GM19043 (cell line): Measurements from ENCODE around the gene LAMA1.

Source experiments
- ATAC-seq: cut with Tn5 transposase; IDR thresholded peaks from one replicate; pipeline ENCODE4 v1.9.1; 2021; ENCODE audit warnings: low read depth; ENCODE audit not compliant: unreplicated experiment

LAMA1 gene

DNA sequence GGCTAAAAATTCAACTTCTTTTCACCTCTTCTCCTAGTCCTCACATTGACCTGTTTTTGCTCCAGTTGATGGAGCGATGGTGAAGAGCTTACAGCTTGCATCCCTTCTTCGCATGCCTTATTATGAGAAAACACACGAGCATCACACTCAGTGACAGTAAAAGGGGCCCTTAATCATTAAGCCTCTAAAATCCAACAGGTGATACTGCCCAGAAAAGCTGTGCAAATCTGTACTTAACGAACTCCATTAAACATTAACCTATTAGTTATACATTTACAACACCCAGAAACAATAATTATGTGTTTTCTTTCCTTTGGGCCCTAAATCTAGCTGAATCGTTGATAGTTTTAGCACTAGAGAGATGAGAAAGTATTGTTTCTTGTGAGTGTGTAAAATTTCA is 54.8 kb downstream of the LAMA1 start:
- no peak for ATAC-seq

DNA sequence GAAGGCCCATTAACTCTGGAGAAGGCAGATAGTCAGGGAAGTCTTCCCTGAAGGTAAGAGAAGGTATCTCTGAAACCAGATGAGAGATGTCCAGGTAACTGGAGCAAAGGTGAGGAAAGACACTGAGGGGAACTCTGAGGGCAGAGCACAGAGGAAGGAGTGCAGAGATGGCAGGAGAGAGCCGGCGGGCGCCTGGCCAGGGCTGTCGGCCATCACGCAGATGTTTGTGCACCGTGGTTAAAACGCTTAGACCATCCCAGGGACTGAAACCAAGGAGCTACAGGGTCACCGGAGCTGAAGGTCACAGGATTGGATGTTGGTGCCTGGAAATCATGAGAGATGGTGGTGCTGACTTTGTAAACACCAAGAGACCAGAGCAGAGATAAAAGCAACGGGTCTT is 55.4 kb downstream of the LAMA1 start:
- ATAC-seq, result no peak

DNA sequence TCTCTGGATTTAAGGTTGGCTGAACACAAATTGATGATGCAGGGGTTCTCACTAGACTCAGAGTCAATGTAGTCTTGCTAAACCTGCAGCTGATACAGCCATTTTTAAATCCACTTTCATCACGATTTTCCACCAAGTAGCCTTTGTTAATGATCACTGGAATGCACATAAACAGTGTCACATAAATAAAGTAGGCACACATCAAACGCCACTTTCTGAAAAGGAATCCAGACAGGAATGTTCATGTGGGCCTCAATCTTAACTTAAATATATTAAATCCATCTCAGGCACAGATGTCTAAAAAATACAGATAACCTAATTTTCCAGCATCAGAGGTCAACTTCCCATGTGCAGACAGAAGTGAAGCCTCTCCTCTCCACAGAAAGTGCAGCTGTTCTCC is 58.3 kb downstream of the LAMA1 start:
- ATAC-seq, result no peak

DNA sequence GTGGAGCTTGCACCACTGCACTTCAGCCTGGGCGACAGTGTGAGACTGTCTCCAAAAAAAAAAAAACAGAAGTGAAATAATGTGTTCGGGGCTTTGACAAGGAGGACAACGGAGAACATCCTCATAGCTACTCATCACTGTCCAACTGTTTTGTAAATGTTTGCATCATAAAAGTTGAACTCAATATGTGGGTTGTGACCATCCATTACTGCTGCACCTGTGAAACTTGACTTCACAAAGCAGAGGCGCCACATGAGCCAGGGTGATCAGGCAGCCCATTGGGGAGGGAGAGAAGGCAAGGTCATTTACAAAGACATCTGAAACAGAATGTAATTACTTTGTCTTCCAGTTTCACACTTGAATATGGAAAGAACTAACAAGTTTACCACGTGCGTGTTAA is 61.6 kb downstream of the LAMA1 start:
- no peak for ATAC-seq

DNA sequence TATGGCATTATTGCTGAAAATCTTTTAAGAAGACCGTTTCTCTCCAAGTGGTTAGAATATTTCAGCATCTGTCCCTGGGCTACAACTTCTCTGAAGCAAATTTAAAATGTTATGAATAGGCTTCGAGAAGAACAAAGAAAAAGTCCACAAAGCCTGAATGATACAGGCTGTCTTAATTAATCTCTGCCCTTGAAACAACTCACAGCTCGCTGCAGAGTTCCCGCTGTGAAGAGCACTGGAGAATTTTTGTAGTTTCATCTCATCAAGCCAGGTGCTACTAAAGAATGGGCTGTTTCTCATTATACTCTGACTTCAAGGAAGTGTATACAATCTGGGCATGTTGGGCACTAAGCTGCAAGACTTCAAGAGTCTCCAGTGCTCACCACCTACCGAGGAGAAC is 67.6 kb downstream of the LAMA1 start:
- ATAC-seq, result no peak

DNA sequence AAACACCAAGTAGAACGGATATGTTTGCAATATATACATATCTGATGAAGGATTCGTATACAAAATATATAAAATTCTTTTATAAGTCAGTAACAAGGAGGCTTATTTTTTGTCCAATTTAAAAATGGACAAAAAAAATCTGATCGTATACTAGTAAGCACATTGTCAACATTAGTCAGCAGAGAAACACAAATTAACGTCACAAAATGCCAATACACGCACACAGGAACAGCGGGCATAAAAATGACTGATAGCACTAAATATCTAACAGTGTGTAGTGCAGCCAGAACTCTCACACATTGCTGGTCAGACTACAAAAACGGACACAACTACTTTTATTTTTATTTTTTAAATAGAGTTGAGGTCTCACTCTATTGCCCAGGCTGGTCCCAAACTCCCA is 69.5 kb downstream of the LAMA1 start:
- no peak for ATAC-seq

DNA sequence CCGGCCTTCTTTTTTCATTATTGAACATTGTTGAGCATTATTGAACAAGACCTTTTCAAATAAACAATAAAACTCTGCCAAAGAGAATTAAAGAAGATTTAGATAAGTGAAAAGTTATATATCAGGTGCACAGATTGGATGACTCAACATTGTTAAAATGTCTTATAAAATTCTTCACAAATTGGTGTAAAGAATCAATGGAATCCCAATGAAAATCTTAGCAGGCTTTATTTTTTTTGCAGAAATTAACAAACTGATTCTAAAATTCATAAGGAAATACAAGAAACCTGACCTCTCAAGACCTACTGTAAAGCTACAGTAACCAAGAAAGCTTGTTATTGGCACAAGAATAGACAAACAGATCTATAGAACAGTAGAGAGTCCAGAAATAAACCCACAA is 70.3 kb downstream of the LAMA1 start:
- ATAC-seq, result no peak

DNA sequence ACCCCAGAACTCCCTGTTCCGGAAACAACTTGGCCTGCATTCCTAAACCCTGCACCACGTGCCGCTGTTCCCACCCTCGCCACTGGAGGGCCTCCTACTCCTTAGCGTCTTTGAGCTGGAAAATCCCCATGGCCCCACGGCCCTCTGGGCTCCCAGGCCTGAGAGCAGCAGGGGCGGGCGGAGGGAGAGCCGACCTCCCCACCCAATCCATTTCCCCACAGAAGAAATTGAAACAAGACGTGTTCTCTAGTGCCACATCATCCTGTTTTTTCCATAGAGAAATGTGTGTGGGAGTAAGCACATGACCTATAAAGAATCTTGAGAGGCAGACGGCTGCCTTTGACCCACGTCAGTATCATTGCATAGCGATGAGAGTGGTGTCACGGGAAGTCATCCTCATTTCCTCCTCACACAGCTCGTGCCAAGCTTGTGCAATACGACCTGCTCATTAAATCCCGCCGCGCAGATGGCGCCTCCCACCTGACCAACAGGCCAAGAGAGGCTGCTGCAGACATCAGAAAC is 79.2 kb downstream of the LAMA1 start:
- ATAC-seq, result no peak

DNA sequence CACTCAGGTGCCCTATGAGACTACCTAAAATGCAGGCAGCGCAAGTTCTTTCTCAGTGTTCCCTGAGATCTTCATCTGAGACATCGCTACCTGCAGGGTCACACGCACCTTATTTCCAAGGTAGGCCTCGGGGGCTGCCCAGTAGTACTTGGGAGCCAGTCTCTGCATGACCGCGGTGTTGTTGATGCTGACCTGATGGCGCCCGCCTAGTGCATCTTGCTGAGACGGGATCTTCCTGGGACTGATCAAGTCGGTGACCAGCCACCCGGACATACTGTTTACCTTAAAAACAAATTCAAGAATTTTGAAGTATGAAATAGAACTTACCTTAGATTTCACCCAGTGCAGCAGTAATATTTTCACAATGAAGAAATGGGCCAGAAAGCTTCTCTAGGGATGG is 80.1 kb downstream of the LAMA1 start:
- no peak for ATAC-seq

DNA sequence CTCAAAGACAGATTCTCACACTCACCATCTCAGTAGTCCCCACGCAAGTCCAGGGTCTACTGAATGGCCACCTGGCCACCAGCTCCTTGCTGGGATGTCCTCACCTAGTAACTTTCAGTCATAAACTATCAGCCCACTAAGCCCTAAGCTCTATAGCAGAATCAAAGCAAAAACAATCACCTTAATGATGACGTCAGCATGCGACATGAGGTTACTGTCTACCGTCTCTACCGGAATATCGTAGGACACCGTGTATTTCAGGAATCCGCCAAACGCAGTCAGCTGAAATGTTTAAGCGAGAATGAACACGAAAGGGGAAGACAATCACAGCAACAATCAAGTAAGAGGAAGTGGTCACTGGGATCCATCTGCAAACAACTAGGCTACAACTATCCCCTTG is 81.8 kb downstream of the LAMA1 start:
- no peak for ATAC-seq

DNA sequence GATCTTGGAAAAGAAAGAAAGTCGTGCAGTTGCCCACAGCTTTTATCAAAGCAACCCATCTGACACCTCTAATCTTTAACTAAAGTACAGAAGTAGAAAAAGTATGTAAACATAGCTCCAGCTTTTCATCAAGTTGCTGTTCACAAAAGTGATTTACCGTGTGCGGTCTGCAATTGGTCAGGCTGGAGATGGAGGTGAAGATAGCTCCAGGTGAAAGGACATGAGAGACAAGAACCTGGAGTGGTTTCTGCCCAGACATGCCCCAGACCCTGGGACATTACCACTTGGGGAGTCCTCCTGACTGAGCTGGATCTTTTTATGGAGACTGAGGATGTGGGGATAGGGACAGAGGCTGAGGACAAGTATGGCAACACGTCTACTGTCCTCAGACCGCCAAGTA is 82.7 kb downstream of the LAMA1 start:
- no peak for ATAC-seq

DNA sequence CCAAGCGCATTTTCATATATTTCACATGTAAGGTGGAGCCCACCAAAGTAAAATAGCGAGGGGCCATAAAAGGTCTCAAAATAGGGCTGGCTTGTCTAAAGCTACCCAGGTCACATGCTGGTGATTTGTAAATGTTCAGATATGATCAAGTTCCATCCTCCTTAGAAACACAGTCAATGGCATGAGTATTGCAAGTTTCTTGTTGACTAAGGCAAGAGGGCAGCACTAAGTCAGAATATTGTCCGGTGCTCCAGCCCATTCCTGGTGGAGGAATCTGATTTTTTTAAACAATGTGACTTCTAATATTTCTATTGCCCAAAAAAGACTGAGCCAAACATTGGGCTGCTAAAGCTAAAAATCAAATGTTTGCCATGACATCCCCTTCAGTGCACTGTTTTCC is 85.1 kb downstream of the LAMA1 start:
- ATAC-seq, result no peak

DNA sequence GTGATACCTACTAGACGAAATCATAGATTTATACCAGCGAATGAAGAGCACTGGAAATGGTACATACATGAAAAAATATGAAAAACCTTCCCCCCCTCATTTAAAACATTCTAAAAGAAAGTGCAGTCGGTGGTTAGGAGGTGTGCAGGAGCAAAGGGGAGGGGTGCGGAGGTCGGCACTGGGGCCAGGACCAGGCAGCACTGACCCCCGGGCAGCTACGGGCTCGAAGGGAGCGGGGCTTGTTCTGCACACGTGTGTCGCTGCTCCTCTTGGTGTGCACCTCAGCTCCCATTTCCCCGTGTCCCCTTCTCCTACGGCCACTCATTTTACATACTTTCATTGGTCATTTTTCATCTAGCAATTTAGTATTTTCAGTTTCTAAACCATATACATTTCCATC is 89.0 kb downstream of the LAMA1 start:
- ATAC-seq, result no peak

DNA sequence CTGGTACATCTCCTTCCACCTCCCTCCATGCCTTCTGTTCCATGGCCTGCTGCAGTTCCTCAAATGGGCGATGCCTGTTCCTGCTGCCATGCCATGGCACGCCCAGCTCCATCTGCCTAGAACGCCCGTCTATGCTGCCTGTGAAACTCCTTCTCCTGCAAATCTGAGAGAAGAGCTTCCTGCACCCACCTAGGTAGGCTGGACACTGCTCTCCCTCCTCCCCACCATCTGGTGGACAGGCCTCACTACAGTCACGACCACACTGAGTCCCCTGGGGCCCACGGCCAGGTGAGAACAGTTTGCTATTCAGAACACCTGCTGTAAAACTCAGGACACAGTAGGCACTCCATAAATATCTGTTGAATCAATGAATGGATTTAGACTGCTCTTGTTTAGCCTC is 92.4 kb downstream of the LAMA1 start:
- ATAC-seq, result no peak

DNA sequence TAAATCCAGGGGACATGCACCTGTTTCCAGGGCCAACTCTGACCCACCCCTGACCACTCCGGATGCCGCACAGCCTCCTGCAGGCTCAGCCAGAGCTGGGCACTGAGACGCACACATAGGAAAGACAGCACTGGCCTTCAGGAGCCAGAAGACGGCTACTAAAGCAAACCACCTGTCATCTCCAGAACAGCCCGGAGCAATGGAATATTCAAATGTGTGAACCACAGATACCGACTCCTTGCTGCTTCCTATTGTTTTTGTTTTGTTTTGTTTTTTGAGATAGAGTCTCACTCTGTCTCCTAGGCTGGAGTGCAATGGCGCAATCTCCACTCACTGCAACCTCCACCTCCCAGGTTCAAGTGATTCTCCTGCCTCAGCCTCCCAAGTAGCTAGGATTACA is 94.0 kb downstream of the LAMA1 start:
- ATAC-seq, result no peak

DNA sequence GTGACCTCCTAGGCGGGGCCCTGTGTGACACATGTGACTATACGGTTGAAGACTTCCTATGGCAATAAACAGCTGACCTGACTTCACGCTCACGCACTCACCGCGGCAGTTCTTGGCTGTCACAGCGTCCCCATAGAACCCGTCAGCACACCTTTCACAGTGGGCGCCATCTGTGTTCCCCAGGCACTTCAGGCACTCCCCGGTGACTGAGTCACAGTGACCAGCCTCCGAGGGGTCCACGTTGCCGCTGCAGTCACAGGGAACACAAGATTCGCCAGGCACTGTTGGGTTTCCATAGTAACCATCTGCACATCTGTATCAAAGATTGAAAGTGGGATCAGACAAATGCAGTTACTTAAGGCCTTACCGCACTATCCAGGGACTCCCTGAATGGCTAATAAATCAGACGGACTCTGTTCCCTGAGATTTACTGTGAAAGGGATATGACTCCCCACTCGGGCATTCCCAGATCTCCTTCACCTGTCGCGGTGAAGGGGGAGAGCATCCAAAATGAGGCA is 94.5 kb downstream of the LAMA1 start:
- no peak for ATAC-seq

DNA sequence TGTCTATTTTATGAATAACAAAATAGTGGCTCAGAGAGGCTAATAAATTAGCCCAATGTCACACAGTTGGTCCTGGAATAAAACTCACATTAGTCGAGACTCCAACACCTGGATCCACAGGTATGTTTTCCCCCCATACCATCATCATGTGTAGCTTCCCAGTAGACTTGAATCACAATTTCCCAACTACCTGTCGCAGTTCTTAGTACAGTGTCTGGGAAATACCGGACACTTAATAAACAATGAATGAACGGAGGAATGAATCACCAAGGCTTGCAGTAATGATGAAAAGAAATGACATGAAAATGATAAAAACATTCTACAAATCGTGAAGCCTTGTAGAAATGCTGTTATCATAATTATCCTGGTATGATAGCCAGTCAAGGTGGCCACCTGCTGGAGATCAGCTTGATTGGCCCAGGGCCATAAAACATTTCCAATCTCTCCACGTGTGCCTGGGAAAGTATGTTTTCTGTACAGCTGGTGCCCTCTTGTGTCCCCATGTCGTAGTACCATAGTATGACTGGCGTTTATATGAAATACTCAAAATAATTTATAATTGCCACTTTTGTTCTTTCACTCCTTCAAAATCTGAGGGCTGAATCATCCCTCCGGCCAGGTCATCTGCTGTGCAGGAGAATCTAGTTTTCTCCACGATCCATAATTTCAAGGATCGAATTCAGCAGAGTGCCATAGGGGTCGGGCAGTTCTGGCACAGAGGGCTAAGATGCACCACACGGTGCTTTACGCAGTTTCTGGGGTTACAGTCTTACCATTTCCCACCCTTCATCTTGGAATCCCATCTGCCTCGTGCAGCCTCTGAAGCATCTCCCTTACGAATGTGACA is 95.4 kb downstream of the LAMA1 start:
- no peak for ATAC-seq

DNA sequence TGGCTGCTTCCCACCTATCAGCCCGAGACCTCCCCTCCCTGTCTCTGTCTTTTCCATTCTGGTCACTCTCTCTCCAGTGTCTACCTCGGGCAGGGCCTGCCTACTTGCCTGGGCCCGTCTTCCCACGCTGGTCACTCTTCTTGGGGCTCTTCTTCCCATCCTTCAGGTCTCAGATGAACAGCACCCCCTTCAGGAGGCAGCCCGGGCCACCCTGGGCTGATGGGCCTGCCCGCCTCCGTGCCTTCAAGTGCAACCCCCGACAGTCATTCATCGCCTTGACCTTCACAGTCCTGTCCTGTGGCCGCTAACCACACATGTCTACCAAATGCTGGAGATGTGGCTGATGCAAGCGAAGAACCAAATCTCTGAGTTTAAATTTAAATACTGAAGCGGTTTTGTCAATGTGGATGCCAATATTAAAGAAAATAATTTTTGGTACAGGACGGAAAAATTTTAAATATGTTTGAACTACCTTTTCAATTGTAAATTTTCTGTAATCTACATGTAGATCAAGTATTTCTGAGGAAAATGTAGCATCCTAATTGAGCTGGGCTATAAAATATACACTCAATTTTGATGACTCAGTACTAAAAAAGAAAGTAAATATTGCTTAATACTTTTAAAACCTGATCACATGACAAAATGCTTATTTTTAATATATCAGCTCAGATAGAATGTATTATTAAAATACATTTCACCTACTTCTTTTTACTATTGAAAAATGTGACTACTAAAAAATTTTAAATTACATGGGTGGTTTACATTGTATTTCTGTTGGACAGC is 96.4 kb downstream of the LAMA1 start:
- ATAC-seq, result no peak

DNA sequence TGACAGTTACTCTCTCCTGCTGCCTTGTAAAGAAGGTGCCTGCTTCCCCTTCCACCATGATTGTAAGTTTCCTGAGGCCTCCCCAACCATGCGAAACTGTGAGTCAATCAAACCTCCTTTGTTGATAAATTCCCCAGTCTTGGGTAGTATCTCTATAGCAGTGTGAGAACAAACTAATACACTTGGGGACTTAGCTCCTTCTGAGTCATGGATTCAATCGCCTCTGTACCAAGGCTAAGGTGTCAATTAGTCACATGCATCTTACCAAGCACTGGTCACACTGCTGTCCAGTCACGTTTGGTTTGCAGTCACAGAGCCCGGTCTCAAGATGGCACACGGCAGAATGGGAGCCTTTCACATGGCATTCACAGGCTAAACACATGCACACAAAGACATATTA is 100.6 kb downstream of the LAMA1 start:
- no peak for ATAC-seq

DNA sequence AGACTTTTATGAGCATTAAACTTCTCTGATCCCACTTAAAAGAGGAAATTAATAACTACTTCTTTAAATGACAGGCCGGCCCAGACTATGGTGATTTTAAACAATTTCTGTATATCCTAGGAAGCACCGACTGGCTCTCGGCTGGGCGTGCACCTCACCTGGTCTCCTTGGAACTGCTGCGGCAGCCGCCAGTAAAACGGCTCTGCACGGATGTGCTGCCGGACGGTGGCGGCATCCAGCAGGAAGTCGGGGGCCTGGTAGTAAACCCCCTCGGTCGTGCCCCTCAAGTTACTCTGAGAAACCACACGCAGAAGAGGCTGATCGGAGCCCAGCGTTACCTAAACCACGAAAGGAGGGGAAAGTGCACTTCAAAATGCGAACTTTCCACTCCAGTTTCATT is 106.5 kb downstream of the LAMA1 start:
- no peak for ATAC-seq

DNA sequence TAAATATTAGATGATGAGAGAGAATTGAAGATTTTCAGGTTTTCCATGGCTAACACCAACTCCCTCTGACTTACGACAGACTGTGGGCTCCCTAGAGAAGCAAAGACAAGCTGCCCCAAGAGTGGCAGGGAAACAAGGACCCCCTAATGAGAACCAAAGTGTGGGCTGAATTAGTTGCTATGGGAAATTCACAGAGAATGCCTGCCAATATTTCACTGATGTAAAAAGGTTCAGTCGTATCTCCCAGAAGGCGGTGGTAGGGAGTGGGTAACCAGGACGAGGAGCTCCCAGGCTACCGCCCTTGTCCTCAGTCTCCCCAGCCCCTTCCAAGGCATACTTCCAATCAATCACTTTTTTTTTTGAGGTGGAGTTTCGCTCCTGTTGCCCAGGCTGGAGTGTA is 113.6 kb downstream of the LAMA1 start:
- no peak for ATAC-seq

DNA sequence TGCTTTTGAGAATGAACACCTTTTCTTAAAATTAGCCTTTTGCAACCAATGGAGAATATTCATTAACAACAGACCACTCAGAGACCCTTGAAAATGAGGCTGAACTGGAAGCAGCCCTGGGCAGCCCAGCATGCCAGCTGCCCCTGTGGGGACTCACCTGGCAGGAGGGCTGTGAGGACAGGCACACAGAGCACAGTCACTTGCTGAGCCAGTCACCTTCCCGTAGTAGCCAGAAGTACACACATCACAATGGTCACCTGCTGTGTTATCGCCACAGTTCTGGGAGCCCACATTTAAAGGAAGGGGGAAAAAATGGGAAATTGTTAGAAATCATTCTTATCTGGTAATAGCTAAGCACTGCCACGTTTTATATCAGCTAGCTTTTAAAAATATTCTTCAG is 115.5 kb downstream of the LAMA1 start:
- no peak for ATAC-seq
